WERI-Rb-1 (cell line): ENCODE results near the gene RASSF7.

Experiments
- DNase-seq: peaks from one replicate; pipeline ENCODE4 v3.0.0-alpha.2; 2020
- H3K27ac ChIP-seq: fragments of 250-450 bp; sonication (Bioruptor Pico); 2 replicates; pipeline ENCODE4 v1.5.1; 2020; ENCODE audit warnings: mild to moderate bottlenecking, moderate library complexity
- H3K27me3 ChIP-seq: fragments of 250-450 bp; sonication (Bioruptor Pico); 2 replicates; pipeline ENCODE4 v1.5.1; 2021; ENCODE audit warnings: mild to moderate bottlenecking, low read depth, moderate library complexity; ENCODE audit not compliant: insufficient read depth, severe bottlenecking
- H3K36me3 ChIP-seq: fragments of 250-450 bp; sonication (Bioruptor Pico); 2 replicates; pipeline ENCODE4 v1.5.1; 2020; ENCODE audit warnings: mild to moderate bottlenecking, moderate library complexity
- H3K4me3 ChIP-seq: 2 replicates; pipeline ENCODE4 v1.5.1; 2011; ENCODE audit warnings: low read depth, mild to moderate bottlenecking, control low read depth, low read length
- H3K9me3 ChIP-seq: fragments of 250-450 bp; sonication (Bioruptor Pico); 2 replicates; pipeline ENCODE4 v1.5.1; 2021; ENCODE audit warnings: mild to moderate bottlenecking, moderate library complexity; ENCODE audit not compliant: severe bottlenecking
- CTCF ChIP-seq: IDR thresholded peaks from 2 replicates; pipeline ENCODE4 v1.5.1; 2011; ENCODE audit warnings: low read depth, mild to moderate bottlenecking, control low read depth, inconsistent platforms, low read length

RASSF7 gene

GRCh38 chr11:607020-607780 is 46.4 kb downstream of the RASSF7 start:
- no peak overlapping the region for H3K27ac ChIP-seq
- H3K27me3 ChIP-seq = no peaks in the 10 kb centered on the region
- no peak overlapping the region for H3K4me3 ChIP-seq
- no peak for DNase-seq
- peaks cover 96% of the 10 kb centered on the region for H3K36me3 ChIP-seq
- no peak for TF ChIP-seq CTCF
- H3K9me3 ChIP-seq = no peaks in the 10 kb centered on the region

- no peak for TF ChIP-seq CTCF
- no peak overlapping the region for H3K27ac ChIP-seq
- no peaks in the 10 kb centered on the region for H3K9me3 ChIP-seq
- H3K36me3 ChIP-seq = peaks cover 98% of the 10 kb centered on the region
- DNase-seq = no peak
- no peaks in the 10 kb centered on the region for H3K27me3 ChIP-seq
- no peak overlapping the region for H3K4me3 ChIP-seq
Observed at GRCh38 chr11:607971-608659, 47.3 kb downstream of the RASSF7 start.

DNA sequence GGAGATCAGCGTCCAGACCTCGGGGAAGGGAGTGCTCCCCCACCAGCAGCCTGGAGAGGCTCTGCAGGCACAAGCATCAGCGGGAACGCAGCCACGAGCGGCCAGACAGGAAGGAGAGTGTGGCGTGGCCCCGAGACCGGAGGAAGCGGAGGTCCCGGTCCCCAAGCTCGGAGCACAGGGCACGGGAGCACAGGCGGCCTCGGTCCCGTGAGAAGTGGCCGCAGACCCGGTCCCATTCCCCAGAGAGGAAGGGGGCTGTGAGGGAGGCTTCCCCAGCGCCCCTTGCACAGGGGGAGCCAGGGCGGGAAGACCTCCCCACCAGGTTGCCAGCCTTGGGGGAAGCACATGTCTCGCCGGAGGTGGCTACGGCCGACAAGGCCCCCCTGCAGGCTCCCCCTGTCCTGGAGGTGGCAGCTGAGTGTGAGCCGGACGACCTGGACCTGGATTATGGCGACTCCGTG is 48.1 kb downstream of the RASSF7 start:
- no peaks in the 10 kb centered on the region for H3K9me3 ChIP-seq
- TF ChIP-seq CTCF = no peak
- H3K4me3 ChIP-seq = no peak overlapping the region
- DNase-seq = no peak
- peaks cover 95% of the 10 kb centered on the region for H3K36me3 ChIP-seq
- no peaks in the 10 kb centered on the region for H3K27me3 ChIP-seq
- H3K27ac ChIP-seq = no peak overlapping the region

DNA sequence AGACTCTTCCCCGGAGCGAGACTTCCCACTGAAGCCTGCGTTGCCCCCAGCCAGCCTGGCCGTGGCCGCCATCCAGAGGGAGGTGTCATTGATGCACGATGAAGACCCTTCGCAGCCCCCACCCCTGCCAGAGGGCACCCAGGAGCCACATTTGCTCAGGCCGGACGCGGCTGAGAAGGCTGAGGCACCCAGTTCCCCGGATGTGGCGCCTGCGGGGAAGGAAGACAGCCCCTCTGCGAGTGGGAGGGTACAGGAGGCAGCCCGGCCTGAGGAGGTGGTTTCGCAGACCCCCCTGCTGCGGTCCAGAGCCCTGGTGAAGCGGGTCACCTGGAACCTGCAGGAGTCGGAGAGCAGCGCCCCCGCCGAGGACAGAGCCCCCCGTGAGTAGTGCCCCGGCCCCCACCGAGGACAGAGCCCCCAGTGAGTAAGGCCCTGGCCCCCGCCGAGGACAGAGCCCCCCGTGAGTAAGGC is 48.6 kb downstream of the RASSF7 start:
- Histone ChIP-seq H3K36me3 (peaks cover 90% of the 10 kb centered on the region), H3K4me3 (no peak overlapping the region), H3K27me3 (no peaks in the 10 kb centered on the region), H3K9me3 (no peaks in the 10 kb centered on the region), H3K27ac (no peak overlapping the region)
- no peak for DNase-seq
- no peak for TF ChIP-seq CTCF

DNA sequence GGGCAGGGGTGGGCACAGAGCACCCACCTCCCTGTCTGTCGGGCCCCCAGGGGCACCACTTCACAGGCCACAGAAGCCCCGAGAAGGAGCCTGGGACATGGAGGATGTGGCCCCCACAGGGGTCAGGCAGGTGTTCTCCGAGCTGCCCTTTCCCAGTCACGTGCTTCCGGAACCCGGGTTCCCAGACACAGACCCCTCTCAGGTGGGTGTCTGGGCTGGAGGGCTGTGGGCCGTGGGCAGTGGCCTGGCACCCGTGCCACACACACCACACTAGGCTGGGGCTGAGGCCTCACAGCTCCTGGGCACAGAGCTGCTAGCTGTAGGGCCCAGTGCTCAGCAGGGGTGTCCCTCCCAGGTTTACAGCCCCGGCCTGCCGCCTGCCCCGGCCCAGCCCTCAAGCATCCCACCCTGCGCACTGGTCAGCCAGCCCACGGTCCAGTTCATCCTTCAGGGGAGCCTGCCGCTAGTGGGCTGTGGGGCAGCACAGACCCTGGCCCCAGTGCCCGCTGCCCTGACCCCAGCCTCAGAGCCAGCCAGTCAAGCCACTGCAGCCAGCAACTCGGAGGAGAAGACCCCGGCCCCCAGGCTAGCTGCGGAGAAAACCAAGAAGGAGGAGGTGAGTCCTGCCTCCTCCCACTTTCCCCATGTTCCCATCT is 49.5 kb downstream of the RASSF7 start:
- Histone ChIP-seq H3K27ac (no peak overlapping the region), H3K4me3 (no peak overlapping the region), H3K27me3 (no peaks in the 10 kb centered on the region), H3K9me3 (no peaks in the 10 kb centered on the region), H3K36me3 (peaks cover 87% of the 10 kb centered on the region)
- TF ChIP-seq CTCF = no peak
- no peak for DNase-seq
